ENCODE results near the gene CCL7. TPM values are rescaled to one million over a fixed set of nuclear protein-coding genes. Genes with fewer than 3 reads are reported as not detected.
A peak's percentile ranks its signal among the peaks of the same experiment; 100 is the strongest.

Gene CCL7
- total RNA-seq, 1 donor from 2014 or later, result not detected

GRCh38 chr17:34290586-34290985, 20.6 kb downstream of the CCL7 start:
- no peak for ATAC-seq

GRCh38 chr17:34291721-34292348, 21.8 kb downstream of the CCL7 start:
- peak; percentile 60 for ATAC-seq

GRCh38 chr17:34299027-34299426, 29.0 kb downstream of the CCL7 start:
- ATAC-seq, result peak; percentile 52

- ATAC-seq, result peak; percentile 83
Observed at GRCh38 chr17:34299956-34300577, 30.0 kb downstream of the CCL7 start.

- no peak for ATAC-seq
Observed at GRCh38 chr17:34300652-34301370, 30.8 kb downstream of the CCL7 start.

GRCh38 chr17:34301986-34302385, 32.0 kb downstream of the CCL7 start:
- ATAC-seq, result no peak

- no peak for ATAC-seq
Observed at GRCh38 chr17:34302636-34303035, 32.6 kb downstream of the CCL7 start.

GRCh38 chr17:34303606-34304005, 33.6 kb downstream of the CCL7 start:
- no peak for ATAC-seq

GRCh38 chr17:34305061-34305460, 35.0 kb downstream of the CCL7 start:
- ATAC-seq, result no peak

- ATAC-seq, result no peak
Observed at GRCh38 chr17:34305606-34306005, 35.6 kb downstream of the CCL7 start.

GRCh38 chr17:34306466-34306865, 36.4 kb downstream of the CCL7 start:
- ATAC-seq, result peak; percentile 54

GRCh38 chr17:34307110-34307509, 37.1 kb downstream of the CCL7 start:
- ATAC-seq, result no peak

GRCh38 chr17:34308371-34308770, 38.4 kb downstream of the CCL7 start:
- no peak for ATAC-seq

GRCh38 chr17:34311291-34311690, 41.3 kb downstream of the CCL7 start:
- no peak for ATAC-seq

GRCh38 chr17:34312080-34312479, 42.1 kb downstream of the CCL7 start:
- no peak for ATAC-seq

- ATAC-seq, result no peak
Observed at GRCh38 chr17:34313164-34313563, 43.1 kb downstream of the CCL7 start.

GRCh38 chr17:34314279-34314678, 44.3 kb downstream of the CCL7 start:
- no peak for ATAC-seq

- no peak for ATAC-seq
Observed at GRCh38 chr17:34318474-34318873, 48.5 kb downstream of the CCL7 start.

- no peak for ATAC-seq
Observed at GRCh38 chr17:34319039-34319483, 49.0 kb downstream of the CCL7 start, which contains the start of gene CCL8. CCL8 (plus strand) TSS chr17:34319435; CDS start chr17:34319502, 67 bp downstream.
